HT-29 (cell line): ENCODE data around the gene NCBP2. TPM values are rescaled to one million over a fixed set of nuclear protein-coding genes. Genes with fewer than 3 reads are reported as not detected.

Source experiments
- DNase-seq: peaks from one replicate; pipeline ENCODE4 v3.0.0-alpha.2; 2015; ENCODE audit warnings: low spot score
- total RNA-seq: library from RNA; depleted of rRNA; stranded (reverse); fragments of >200 nt; shearing (Covaris generic); gene quantifications from 2 replicates; pipeline ENCODE4 v1.2.3, GENCODE V29; 2014; rRNA removed

The NCBP2 gene
- total RNA-seq, result 46.7 and 67.1 TPM in 2 replicates

- peak; percentile 97 for DNase-seq
Measured at GRCh38 chr3:196942226-196942914, at the start of gene NCBP2. NCBP2 (minus strand) TSS chr3:196942528; CDS start chr3:196942503, 25 bp downstream.

GRCh38 chr3:196991581-196992460 is 49.5 kb upstream of the NCBP2 start:
- no peak for DNase-seq

- no peak for DNase-seq
Measured at GRCh38 chr3:196990601-196991007, 48.3 kb upstream of the NCBP2 start.

GRCh38 chr3:196989721-196990262 is 47.5 kb upstream of the NCBP2 start:
- DNase-seq, result no peak

GRCh38 chr3:196988241-196989029 is 46.1 kb upstream of the NCBP2 start:
- peak; percentile 38 for DNase-seq

GRCh38 chr3:196987022-196987421 is 44.7 kb upstream of the NCBP2 start:
- no peak for DNase-seq

- DNase-seq, result no peak
Measured at GRCh38 chr3:196985954-196986885, 43.9 kb upstream of the NCBP2 start.

- DNase-seq, result no peak
Measured at GRCh38 chr3:196985298-196985697, 43.0 kb upstream of the NCBP2 start.

- no peak for DNase-seq
Measured at GRCh38 chr3:196983186-196983585, 40.9 kb upstream of the NCBP2 start.

GRCh38 chr3:196981657-196982056 is 39.3 kb upstream of the NCBP2 start:
- no peak for DNase-seq

GRCh38 chr3:196979545-196979944 is 37.2 kb upstream of the NCBP2 start:
- DNase-seq, result no peak

GRCh38 chr3:196976941-196977340 is 34.6 kb upstream of the NCBP2 start:
- no peak for DNase-seq

GRCh38 chr3:196975349-196975748 is 33.0 kb upstream of the NCBP2 start:
- no peak for DNase-seq

- DNase-seq, result no peak
Measured at GRCh38 chr3:196974661-196975060, 32.3 kb upstream of the NCBP2 start.

GRCh38 chr3:196971094-196971698 is 28.9 kb upstream of the NCBP2 start:
- no peak for DNase-seq

GRCh38 chr3:196970547-196971093 is 28.3 kb upstream of the NCBP2 start:
- no peak for DNase-seq

GRCh38 chr3:196969660-196970546 is 27.6 kb upstream of the NCBP2 start:
- peak; percentile 64 for DNase-seq

GRCh38 chr3:196969134-196969659 is 26.9 kb upstream of the NCBP2 start:
- peak; percentile 42 for DNase-seq
